Mucosa of stomach (tissue), 1 donor: ENCODE measurements around the gene MAP1A.

ENCODE experiments used
- H3K27me3 ChIP-seq: one replicate; pipeline ENCODE4 v1.7.0; 2013; ENCODE audit warnings: mild to moderate bottlenecking, low read length; ENCODE audit not compliant: control insufficient read depth, insufficient read depth
- H3K36me3 ChIP-seq: one replicate; pipeline ENCODE4 v1.7.0; 2013; ENCODE audit warnings: low read length; ENCODE audit not compliant: control insufficient read depth, insufficient read depth
- H3K4me1 ChIP-seq: one replicate; pipeline ENCODE4 v1.7.0; 2013; ENCODE audit warnings: mild to moderate bottlenecking, low read length; ENCODE audit not compliant: control insufficient read depth, insufficient read depth
- H3K4me3 ChIP-seq: one replicate; pipeline ENCODE4 v1.7.0; 2013; ENCODE audit warnings: low read length
- H3K9ac ChIP-seq: one replicate; pipeline ENCODE4 v1.7.0; 2013; ENCODE audit warnings: mild to moderate bottlenecking, low read length, moderate library complexity
- H3K9me3 ChIP-seq: one replicate; pipeline ENCODE4 v1.7.0; 2013; ENCODE audit warnings: mild to moderate bottlenecking, low read length, moderate library complexity; ENCODE audit not compliant: control insufficient read depth
- donor health status: Pancreatic carcinoma.

Gene MAP1A

GRCh38 chr15:43517354-43518196 is at the start of gene MAP1A:
MAP1A (plus strand) TSS chr15:43517608; CDS start chr15:43521474, 3,866 bp downstream.
- Histone ChIP-seq H3K9ac (peak within 1 kb of the TSS; percentile 44), H3K4me1 (peaks cover 15% of the 10 kb centered on the region), H3K9me3 (no peaks in the 10 kb centered on the region), H3K4me3 (no peak within 1 kb of the TSS), H3K27me3 (peaks cover 32% of the 10 kb centered on the region), H3K36me3 (no peaks in the 10 kb centered on the region)

GRCh38 chr15:43469867-43470266 is 47.5 kb upstream of the MAP1A start:
- H3K4me1 ChIP-seq = no peaks in the 10 kb centered on the region
- H3K27me3 ChIP-seq = no peaks in the 10 kb centered on the region
- H3K4me3 ChIP-seq = no peak overlapping the region
- no peaks in the 10 kb centered on the region for H3K9me3 ChIP-seq
- no peak overlapping the region for H3K9ac ChIP-seq
- no peaks in the 10 kb centered on the region for H3K36me3 ChIP-seq

- H3K27me3 ChIP-seq = no peaks in the 10 kb centered on the region
- H3K9ac ChIP-seq = no peak overlapping the region
- no peak overlapping the region for H3K4me3 ChIP-seq
- no peaks in the 10 kb centered on the region for H3K36me3 ChIP-seq
- H3K4me1 ChIP-seq = no peaks in the 10 kb centered on the region
- no peaks in the 10 kb centered on the region for H3K9me3 ChIP-seq
These were observed 45.4 kb upstream of the MAP1A start for GRCh38 chr15:43471975-43472374.

GRCh38 chr15:43473885-43474284 is 43.5 kb upstream of the MAP1A start:
- no peaks in the 10 kb centered on the region for H3K27me3 ChIP-seq
- peaks cover 4% of the 10 kb centered on the region for H3K36me3 ChIP-seq
- H3K4me3 ChIP-seq = no peak overlapping the region
- H3K9ac ChIP-seq = no peak overlapping the region
- no peaks in the 10 kb centered on the region for H3K9me3 ChIP-seq
- H3K4me1 ChIP-seq = no peaks in the 10 kb centered on the region

- Histone ChIP-seq H3K36me3 (no peaks in the 10 kb centered on the region), H3K4me1 (no peaks in the 10 kb centered on the region), H3K9ac (no peak overlapping the region), H3K4me3 (no peak overlapping the region), H3K27me3 (no peaks in the 10 kb centered on the region), H3K9me3 (no peaks in the 10 kb centered on the region)
These were observed 33.9 kb upstream of the MAP1A start for GRCh38 chr15:43483297-43484128.

GRCh38 chr15:43484455-43484854 is 33.0 kb upstream of the MAP1A start:
- Histone ChIP-seq H3K4me1 (no peaks in the 10 kb centered on the region), H3K9ac (no peak overlapping the region), H3K36me3 (no peaks in the 10 kb centered on the region), H3K9me3 (no peaks in the 10 kb centered on the region), H3K27me3 (no peaks in the 10 kb centered on the region), H3K4me3 (no peak overlapping the region)

- no peaks in the 10 kb centered on the region for H3K9me3 ChIP-seq
- peaks cover 4% of the 10 kb centered on the region for H3K4me1 ChIP-seq
- no peak overlapping the region for H3K4me3 ChIP-seq
- no peaks in the 10 kb centered on the region for H3K36me3 ChIP-seq
- no peaks in the 10 kb centered on the region for H3K27me3 ChIP-seq
- no peak overlapping the region for H3K9ac ChIP-seq
These were observed 30.0 kb upstream of the MAP1A start for GRCh38 chr15:43487271-43487895.

GRCh38 chr15:43488790-43489189 is 28.6 kb upstream of the MAP1A start:
- Histone ChIP-seq H3K36me3 (no peaks in the 10 kb centered on the region), H3K4me1 (peaks cover 5% of the 10 kb centered on the region), H3K9ac (no peak overlapping the region), H3K27me3 (no peaks in the 10 kb centered on the region), H3K9me3 (no peaks in the 10 kb centered on the region), H3K4me3 (no peak overlapping the region)

- no peaks in the 10 kb centered on the region for H3K36me3 ChIP-seq
- H3K4me3 ChIP-seq = no peak overlapping the region
- H3K27me3 ChIP-seq = no peaks in the 10 kb centered on the region
- no peaks in the 10 kb centered on the region for H3K9me3 ChIP-seq
- peaks cover 5% of the 10 kb centered on the region for H3K4me1 ChIP-seq
- H3K9ac ChIP-seq = no peak overlapping the region
These were observed 28.2 kb upstream of the MAP1A start for GRCh38 chr15:43489191-43489590.

- H3K36me3 ChIP-seq = no peaks in the 10 kb centered on the region
- peaks cover 5% of the 10 kb centered on the region for H3K4me1 ChIP-seq
- peak overlapping the region; percentile 75 for H3K9ac ChIP-seq
- no peaks in the 10 kb centered on the region for H3K27me3 ChIP-seq
- H3K9me3 ChIP-seq = no peaks in the 10 kb centered on the region
- peak overlapping the region; percentile 79 for H3K4me3 ChIP-seq
These were observed 25.1 kb upstream of the MAP1A start for GRCh38 chr15:43492266-43492665.

- H3K36me3 ChIP-seq = no peaks in the 10 kb centered on the region
- peak within 1 kb of the TSS; percentile 75 for H3K9ac ChIP-seq
- no peaks in the 10 kb centered on the region for H3K27me3 ChIP-seq
These were observed 24.5 kb upstream of the MAP1A start, which contains the start of gene TP53BP1 for GRCh38 chr15:43492673-43493601. TP53BP1 (minus strand) TSS chr15:43493156; CDS start chr15:43493043, 113 bp downstream.

More at GRCh38 chr15:43492673-43493601, 24.5 kb upstream of the MAP1A start, which contains the start of gene TP53BP1:
- Histone ChIP-seq H3K4me3 (peak within 1 kb of the TSS; percentile 79), H3K4me1 (peaks cover 5% of the 10 kb centered on the region), H3K9me3 (no peaks in the 10 kb centered on the region)
